22Rv1 (cell line): ENCODE data around the gene TMEM86B.

Source experiments
- ZFX ChIP-seq: fragments of 450-650 bp; IDR thresholded peaks from 2 replicates; pipeline ENCODE4 v1.6.1; 2017; ENCODE audit warnings: antibody characterized with exemption, borderline replicate concordance
- TF ChIP-seq, protein P1 (sequence below): fragments of 450-650 bp; IDR thresholded peaks from 2 replicates; pipeline ENCODE4 v1.5.1; 2017; ENCODE audit warnings: mild to moderate bottlenecking

DNA sequence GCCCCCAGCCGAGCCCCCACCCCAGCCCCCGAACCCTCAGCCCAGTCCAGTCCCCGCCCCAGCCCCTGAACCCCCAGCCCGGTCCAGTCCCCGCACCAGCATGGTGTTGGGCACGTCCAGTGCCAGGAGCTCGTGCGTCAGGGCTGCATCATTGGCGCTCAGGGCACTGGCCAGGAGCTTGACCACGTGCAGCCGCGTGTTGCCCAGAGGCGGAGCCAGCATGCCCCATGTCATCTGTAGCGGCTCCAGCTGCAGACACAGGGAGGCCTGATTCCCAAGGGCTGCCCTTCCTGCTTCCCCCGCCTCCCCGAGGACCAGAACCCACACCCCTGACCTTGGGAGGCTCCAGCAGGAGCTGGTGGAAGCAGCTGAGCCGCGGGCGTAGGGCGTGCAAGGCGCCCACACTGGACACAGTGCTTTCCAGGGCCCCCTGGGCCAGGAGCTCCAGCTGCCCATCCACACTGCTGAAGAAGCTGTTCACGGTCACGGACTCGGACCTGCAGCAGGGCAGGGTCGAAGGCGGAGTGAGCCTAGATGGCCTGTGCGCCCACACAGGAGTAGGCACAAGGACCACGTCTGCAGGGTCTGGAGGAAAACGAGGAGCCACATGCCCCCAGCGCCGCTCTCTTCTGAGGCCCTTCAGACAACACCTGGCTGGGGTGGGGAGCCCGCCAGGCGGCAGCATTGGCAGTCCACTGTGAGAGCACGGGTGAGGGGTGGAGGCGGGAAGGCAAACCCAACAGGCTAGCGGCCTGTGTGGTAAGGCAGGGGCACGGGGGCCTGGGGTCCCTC is 12.8 kb upstream of the TMEM86B start:
- TF ChIP-seq, protein P1, sequence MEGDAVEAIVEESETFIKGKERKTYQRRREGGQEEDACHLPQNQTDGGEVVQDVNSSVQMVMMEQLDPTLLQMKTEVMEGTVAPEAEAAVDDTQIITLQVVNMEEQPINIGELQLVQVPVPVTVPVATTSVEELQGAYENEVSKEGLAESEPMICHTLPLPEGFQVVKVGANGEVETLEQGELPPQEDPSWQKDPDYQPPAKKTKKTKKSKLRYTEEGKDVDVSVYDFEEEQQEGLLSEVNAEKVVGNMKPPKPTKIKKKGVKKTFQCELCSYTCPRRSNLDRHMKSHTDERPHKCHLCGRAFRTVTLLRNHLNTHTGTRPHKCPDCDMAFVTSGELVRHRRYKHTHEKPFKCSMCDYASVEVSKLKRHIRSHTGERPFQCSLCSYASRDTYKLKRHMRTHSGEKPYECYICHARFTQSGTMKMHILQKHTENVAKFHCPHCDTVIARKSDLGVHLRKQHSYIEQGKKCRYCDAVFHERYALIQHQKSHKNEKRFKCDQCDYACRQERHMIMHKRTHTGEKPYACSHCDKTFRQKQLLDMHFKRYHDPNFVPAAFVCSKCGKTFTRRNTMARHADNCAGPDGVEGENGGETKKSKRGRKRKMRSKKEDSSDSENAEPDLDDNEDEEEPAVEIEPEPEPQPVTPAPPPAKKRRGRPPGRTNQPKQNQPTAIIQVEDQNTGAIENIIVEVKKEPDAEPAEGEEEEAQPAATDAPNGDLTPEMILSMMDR = no peak
- TF ChIP-seq ZFX = no peak
